Fibroblast of lung (primary cell): ENCODE data around the gene KMT2C. TPM values are rescaled to one million over a fixed set of nuclear protein-coding genes. Genes with fewer than 3 reads are reported as not detected.

ENCODE experiments used
- DNase-seq, 2 donors: peaks; one replicate each; pipeline versions ENCODE4 v3.0.0 to v3.0.0-alpha.2; 2010; ENCODE audit warnings: low read depth in 2 of 2
- H2AFZ ChIP-seq: 2 replicates; pipeline ENCODE4 v1.5.1; 2012; ENCODE audit warnings: low read length, control low read depth, inconsistent platforms
- H3K27ac ChIP-seq: 2 replicates; pipeline ENCODE4 v1.5.1; 2011; ENCODE audit warnings: low read length, control low read depth; ENCODE audit not compliant: insufficient read depth
- H3K27me3 ChIP-seq: 2 replicates; pipeline ENCODE4 v1.5.1; 2011; ENCODE audit warnings: mild to moderate bottlenecking, low read length; ENCODE audit not compliant: control insufficient read depth, insufficient read depth
- H3K36me3 ChIP-seq: 2 replicates; pipeline ENCODE4 v1.5.1; 2011; ENCODE audit warnings: low read length; ENCODE audit not compliant: control insufficient read depth, insufficient read depth
- H3K4me1 ChIP-seq: 2 replicates; pipeline ENCODE4 v1.5.1; 2011; ENCODE audit warnings: low read length; ENCODE audit not compliant: control insufficient read depth, insufficient read depth; ENCODE audit errors: extremely low read depth
- H3K4me2 ChIP-seq: 2 replicates; pipeline ENCODE4 v1.5.1; 2011; ENCODE audit warnings: low read length, control low read depth; ENCODE audit not compliant: insufficient read depth; ENCODE audit errors: extremely low read depth
- H3K4me3 ChIP-seq, 4 experiments: fragments of 200-600 bp in 1 of 4; sonication (generic) in 1 of 4; replicated peaks in 1 of 4; 2 replicates each; pipeline ENCODE4 v1.5.1; 2011 to 2016; ENCODE audit warnings: low read length in 4 of 4, low read depth in 3 of 4, mild to moderate bottlenecking in 3 of 4, control low read depth in 2 of 4, inconsistent platforms in 1 of 4, mixed read lengths in 1 of 4; ENCODE audit not compliant: insufficient read depth in 1 of 4; ENCODE audit errors: control extremely low read depth in 1 of 4
- H3K79me2 ChIP-seq: 2 replicates; pipeline ENCODE4 v1.5.1; 2012; ENCODE audit warnings: mild to moderate bottlenecking, low read length, inconsistent platforms; ENCODE audit not compliant: control insufficient read depth, insufficient read depth
- H3K9ac ChIP-seq: 2 replicates; pipeline ENCODE4 v1.5.1; 2011; ENCODE audit warnings: mild to moderate bottlenecking, low read length, control low read depth; ENCODE audit not compliant: insufficient read depth
- H3K9me3 ChIP-seq: 2 replicates; pipeline ENCODE4 v1.5.1; 2012; ENCODE audit warnings: low read depth, low read length; ENCODE audit not compliant: control insufficient read depth, insufficient read depth
- H4K20me1 ChIP-seq: 2 replicates; pipeline ENCODE4 v1.5.1; 2011; ENCODE audit warnings: low read length; ENCODE audit not compliant: control insufficient read depth, insufficient read depth; ENCODE audit errors: extremely low read depth
- EZH2 ChIP-seq: IDR thresholded peaks from 2 replicates; pipeline ENCODE4 v1.5.1; 2012; ENCODE audit warnings: low read length, control low read depth, mild to moderate bottlenecking; ENCODE audit errors: missing control alignments
- polyA plus RNA-seq, 2 donors: library from polyadenylated mRNA; depleted of rRNA in 1 of 2; stranded (reverse) in 1 of 2; unstranded in 1 of 2; fragments of >200 nt; gene quantifications; 2 replicates each; pipeline ENCODE4 v1.2.1, GENCODE V29; 2011 to 2012; ENCODE audit warnings: missing spikeins in 1 of 2
- total RNA-seq: library from RNA; depleted of rRNA; stranded (reverse); fragments of >200 nt; gene quantifications from 2 replicates; pipeline ENCODE4 v1.2.1, GENCODE V29; 2014
- TF ChIP-seq, protein P1 (sequence below), 2 donors: IDR thresholded peaks in 1 of 2; conservative IDR thresholded peaks in 1 of 2; 1 replicate in 1 of 2; 2 replicates in 1 of 2; pipeline ENCODE4 v1.5.1; 2011 to 2012; ENCODE audit warnings: low read length in 2 of 2, control low read depth in 1 of 2, inconsistent platforms in 1 of 2, low read depth in 1 of 2, mild to moderate bottlenecking in 1 of 2

Gene KMT2C
- total and polyA plus RNA-seq, 2 donors (not counting 1 experiment from before 2014, with no cell fraction given): 11.1 to 32.4 TPM

DNA sequence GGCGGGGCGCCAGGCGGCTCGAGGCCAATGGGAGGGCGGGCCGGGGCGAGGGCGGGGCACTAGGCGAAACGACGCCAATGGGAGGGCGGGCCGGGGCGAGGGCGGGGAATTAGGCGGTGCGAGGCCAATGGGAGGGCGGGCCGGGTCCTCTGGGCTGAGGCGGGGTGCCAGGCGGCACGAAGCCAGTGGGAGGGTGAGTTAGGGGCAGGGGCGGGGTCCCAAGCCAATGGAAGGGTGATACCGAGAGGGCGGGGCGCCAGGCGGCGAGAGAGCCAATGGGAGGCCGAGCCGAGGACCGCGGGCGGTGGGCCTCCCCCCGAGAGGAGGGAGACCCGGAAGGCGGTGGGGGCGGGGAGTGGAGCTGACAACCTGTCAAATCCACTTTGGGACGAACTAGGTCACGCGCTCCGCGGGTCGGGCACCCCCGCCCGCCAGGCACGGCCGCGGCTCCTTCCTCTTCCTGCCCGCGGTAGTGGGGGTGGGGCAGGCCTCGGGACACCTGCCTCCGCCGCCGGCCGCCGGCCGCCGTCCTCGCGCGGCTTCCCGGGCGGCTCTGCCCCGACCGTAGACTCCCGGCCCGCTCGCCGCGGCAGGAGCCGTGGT, 28.0 kb upstream of the KMT2C start:
- H3K27ac ChIP-seq: peak overlapping the region; percentile 93
- no peaks in the 10 kb centered on the region for H3K27me3 ChIP-seq
- no peaks in the 10 kb centered on the region for H4K20me1 ChIP-seq
- no peaks in the 10 kb centered on the region for H3K36me3 ChIP-seq
- peak overlapping the region; percentile 72 to 90 (median 84) for H3K4me3 ChIP-seq
- DNase-seq: peak; percentile 98 to 99
- TF ChIP-seq, protein P1, sequence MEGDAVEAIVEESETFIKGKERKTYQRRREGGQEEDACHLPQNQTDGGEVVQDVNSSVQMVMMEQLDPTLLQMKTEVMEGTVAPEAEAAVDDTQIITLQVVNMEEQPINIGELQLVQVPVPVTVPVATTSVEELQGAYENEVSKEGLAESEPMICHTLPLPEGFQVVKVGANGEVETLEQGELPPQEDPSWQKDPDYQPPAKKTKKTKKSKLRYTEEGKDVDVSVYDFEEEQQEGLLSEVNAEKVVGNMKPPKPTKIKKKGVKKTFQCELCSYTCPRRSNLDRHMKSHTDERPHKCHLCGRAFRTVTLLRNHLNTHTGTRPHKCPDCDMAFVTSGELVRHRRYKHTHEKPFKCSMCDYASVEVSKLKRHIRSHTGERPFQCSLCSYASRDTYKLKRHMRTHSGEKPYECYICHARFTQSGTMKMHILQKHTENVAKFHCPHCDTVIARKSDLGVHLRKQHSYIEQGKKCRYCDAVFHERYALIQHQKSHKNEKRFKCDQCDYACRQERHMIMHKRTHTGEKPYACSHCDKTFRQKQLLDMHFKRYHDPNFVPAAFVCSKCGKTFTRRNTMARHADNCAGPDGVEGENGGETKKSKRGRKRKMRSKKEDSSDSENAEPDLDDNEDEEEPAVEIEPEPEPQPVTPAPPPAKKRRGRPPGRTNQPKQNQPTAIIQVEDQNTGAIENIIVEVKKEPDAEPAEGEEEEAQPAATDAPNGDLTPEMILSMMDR (conservative IDR thresholded peaks at IDR 0.05 in 1 of 2, IDR thresholded peaks at IDR 0.05 in 1 of 2; ENCODE audit: low read depth in 1 of 2, low read length in 2 of 2): no peak
- no peak for TF ChIP-seq EZH2
- H3K4me2 ChIP-seq: peak overlapping the region; percentile 35
- H3K9me3 ChIP-seq: no peaks in the 10 kb centered on the region
- H3K79me2 ChIP-seq: no peaks in the 10 kb centered on the region
- H3K4me1 ChIP-seq: peaks cover 5% of the 10 kb centered on the region
- H2AFZ ChIP-seq: peak overlapping the region; percentile 64
- H3K9ac ChIP-seq: peak overlapping the region; percentile 95

DNA sequence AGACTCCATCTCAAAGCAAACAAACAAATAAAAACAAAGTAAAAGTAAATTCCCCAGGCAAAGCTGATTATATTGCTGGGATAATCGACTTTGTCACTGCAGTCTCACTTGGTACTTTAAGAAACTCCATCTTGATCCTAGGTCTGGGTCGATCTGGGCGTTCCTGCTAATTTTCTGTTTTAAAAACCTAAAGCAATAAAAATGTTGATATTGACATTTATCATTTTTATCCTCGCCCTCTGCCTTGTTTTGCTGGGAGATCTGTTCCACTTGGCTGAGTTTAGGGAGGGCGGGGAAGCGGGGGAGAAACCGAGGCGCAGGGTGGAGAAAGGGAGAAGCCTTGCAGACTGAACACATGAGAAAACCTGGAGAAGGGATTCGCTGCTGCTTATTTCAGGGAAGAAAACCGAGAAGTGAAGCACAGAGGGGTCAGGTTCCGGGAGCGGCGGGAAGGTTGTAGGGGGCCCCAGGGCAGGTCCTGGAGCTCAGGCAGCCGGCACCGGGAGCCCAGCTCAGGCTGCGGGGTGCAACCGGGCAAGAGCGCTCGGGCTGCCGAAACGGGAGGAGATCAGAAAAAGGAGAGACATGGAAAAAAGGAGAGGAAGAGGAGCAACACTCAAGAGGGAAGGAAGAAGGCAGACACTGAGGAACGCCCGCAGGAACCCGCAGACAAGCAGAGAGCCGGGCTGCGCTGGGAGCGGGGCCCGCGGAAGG, 27.3 kb upstream of the KMT2C start:
- no peaks in the 10 kb centered on the region for H3K9me3 ChIP-seq
- no peaks in the 10 kb centered on the region for H3K27me3 ChIP-seq
- no peaks in the 10 kb centered on the region for H3K79me2 ChIP-seq
- H4K20me1 ChIP-seq: no peaks in the 10 kb centered on the region
- peak overlapping the region; percentile 78 for H2AFZ ChIP-seq
- H3K4me3 ChIP-seq: peak overlapping the region; percentile 71 to 91 (median 74)
- peak overlapping the region; percentile 80 for H3K4me2 ChIP-seq
- peaks cover 5% of the 10 kb centered on the region for H3K4me1 ChIP-seq
- TF ChIP-seq EZH2: no peak
- TF ChIP-seq, protein P1 (conservative IDR thresholded peaks at IDR 0.05 in 1 of 2, IDR thresholded peaks at IDR 0.05 in 1 of 2; ENCODE audit: low read depth in 1 of 2, low read length in 2 of 2): no peak
- peak; percentile 67 to 75 for DNase-seq
- H3K36me3 ChIP-seq: no peaks in the 10 kb centered on the region
- peak overlapping the region; percentile 69 for H3K27ac ChIP-seq
- H3K9ac ChIP-seq: peak overlapping the region; percentile 63

DNA sequence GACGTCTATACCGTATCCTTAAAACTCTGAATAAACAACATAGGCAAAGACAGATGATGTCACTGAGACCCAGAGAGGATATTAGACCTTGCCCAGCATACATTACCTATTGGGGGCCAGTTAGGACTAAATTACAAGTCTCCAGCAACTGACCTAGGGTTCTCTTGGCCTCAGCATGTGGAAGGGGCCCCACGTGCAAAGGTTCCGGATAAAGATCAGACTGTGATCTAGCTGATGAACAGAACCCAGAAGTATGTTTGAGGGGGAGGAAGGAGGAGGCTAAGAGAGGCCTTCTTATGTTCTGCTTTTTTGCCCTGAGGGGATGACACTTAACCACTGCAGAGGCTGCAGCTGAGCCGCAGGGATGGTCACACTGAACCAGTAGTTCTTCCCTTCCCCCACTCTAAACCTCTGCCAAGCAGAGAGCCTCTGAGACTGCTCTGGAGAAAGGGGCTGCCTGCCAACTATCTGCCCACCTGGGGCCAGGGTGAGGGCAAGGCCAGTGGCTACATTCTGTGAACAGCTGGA, 24.0 kb upstream of the KMT2C start:
- H3K79me2 ChIP-seq: no peaks in the 10 kb centered on the region
- no peak overlapping the region for H3K27ac ChIP-seq
- H3K27me3 ChIP-seq: no peaks in the 10 kb centered on the region
- no peak overlapping the region for H3K4me2 ChIP-seq
- H3K9ac ChIP-seq: no peak overlapping the region
- TF ChIP-seq, protein P1 (conservative IDR thresholded peaks at IDR 0.05 in 1 of 2, IDR thresholded peaks at IDR 0.05 in 1 of 2; ENCODE audit: low read depth in 1 of 2, low read length in 2 of 2): no peak
- TF ChIP-seq EZH2: no peak
- peak in 1 of 2 donors; percentile 10 for DNase-seq
- H3K4me1 ChIP-seq: no peaks in the 10 kb centered on the region
- no peak overlapping the region for H2AFZ ChIP-seq
- H3K36me3 ChIP-seq: no peaks in the 10 kb centered on the region
- no peak overlapping the region for H3K4me3 ChIP-seq
- no peaks in the 10 kb centered on the region for H3K9me3 ChIP-seq
- H4K20me1 ChIP-seq: no peaks in the 10 kb centered on the region
